ENCODE measurements around the gene BBS9.

BBS9 gene

DNA sequence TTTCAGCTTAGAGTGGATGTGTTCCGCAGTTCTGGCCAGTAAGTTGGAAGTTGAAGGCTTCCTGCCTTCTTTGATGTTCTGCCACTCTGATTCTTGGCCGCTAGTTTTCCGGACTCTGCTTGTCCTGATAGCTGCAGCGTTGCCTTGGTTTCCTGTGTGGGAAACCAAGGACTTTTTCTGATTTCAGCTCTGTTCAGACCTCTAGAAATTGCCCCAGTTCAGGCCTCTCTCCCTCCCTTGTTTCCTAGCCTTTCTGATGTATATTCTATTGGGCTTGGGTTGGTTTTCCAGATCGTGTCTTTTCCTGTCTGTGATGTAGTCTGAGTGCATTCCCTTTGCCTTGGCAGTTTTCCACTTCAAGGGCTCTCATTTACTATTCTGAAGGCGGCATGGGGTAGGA, 318.7 kb downstream of the BBS9 start:
- TF ChIP-seq, protein P1, sequence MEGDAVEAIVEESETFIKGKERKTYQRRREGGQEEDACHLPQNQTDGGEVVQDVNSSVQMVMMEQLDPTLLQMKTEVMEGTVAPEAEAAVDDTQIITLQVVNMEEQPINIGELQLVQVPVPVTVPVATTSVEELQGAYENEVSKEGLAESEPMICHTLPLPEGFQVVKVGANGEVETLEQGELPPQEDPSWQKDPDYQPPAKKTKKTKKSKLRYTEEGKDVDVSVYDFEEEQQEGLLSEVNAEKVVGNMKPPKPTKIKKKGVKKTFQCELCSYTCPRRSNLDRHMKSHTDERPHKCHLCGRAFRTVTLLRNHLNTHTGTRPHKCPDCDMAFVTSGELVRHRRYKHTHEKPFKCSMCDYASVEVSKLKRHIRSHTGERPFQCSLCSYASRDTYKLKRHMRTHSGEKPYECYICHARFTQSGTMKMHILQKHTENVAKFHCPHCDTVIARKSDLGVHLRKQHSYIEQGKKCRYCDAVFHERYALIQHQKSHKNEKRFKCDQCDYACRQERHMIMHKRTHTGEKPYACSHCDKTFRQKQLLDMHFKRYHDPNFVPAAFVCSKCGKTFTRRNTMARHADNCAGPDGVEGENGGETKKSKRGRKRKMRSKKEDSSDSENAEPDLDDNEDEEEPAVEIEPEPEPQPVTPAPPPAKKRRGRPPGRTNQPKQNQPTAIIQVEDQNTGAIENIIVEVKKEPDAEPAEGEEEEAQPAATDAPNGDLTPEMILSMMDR (conservative IDR thresholded peaks at IDR 0.05; ENCODE audit: low read length): no peak
- TF ChIP-seq EZH2phosphoT487 (IDR thresholded peaks at IDR 0.05; ENCODE audit: borderline replicate concordance): no peak
- H3K36me3 ChIP-seq (ENCODE audit: insufficient read depth, low read length): no peaks in the 10 kb centered on the region
- no peak overlapping the region for H3K9ac ChIP-seq (ENCODE audit: low read depth, low read length, poor library complexity, severe bottlenecking)
- H3F3A ChIP-seq (ENCODE audit: low read depth): no peaks in the 10 kb centered on the region
- no peak overlapping the region for H3K4me2 ChIP-seq (ENCODE audit: low read depth, low read length, poor library complexity, severe bottlenecking)
- H3K4me1 ChIP-seq (ENCODE audit: insufficient read depth, low read length, poor library complexity, severe bottlenecking): no peaks in the 10 kb centered on the region
- H3K4me3 ChIP-seq (ENCODE audit: low read length, poor library complexity, severe bottlenecking): no peak overlapping the region
- no peaks in the 10 kb centered on the region for H4K20me1 ChIP-seq (ENCODE audit: insufficient read depth, low read length, poor library complexity, severe bottlenecking)
- H2AFZ ChIP-seq (ENCODE audit: low read length): no peak overlapping the region
- no peaks in the 10 kb centered on the region for H3K79me2 ChIP-seq (ENCODE audit: insufficient read depth, low read length)
- H3K9me2 ChIP-seq (replicated peaks; ENCODE audit: low read depth, low read length): no peaks in the 10 kb centered on the region
- no peaks in the 10 kb centered on the region for H3K9me3 ChIP-seq (ENCODE audit: insufficient read depth, low read depth, low read length)
- no peaks in the 10 kb centered on the region for H3K27me3 ChIP-seq (ENCODE audit: insufficient read depth, low read length, poor library complexity, severe bottlenecking)

DNA sequence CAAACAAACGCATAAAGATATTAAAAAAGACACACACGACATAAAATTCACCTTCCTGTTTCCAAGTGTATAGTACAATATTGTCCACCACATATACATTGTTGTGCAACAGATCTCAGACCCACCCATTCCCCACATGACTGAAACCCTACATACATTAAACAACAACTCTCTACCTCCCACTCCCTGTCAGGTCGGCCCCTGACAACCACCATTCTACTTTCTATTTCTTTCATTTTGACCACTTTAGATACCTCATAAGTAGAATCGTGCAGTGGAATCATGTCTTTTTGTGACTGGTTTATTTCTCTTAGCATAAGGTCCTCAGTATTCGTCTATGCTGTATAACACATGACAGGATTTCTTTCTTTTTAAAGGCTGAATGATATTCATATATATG, 320.5 kb downstream of the BBS9 start:
- H3K9me3 ChIP-seq (ENCODE audit: insufficient read depth, low read depth, low read length): no peaks in the 10 kb centered on the region
- H3F3A ChIP-seq (ENCODE audit: low read depth): no peaks in the 10 kb centered on the region
- H2AFZ ChIP-seq (ENCODE audit: low read length): no peak overlapping the region
- no peaks in the 10 kb centered on the region for H3K9me2 ChIP-seq (replicated peaks; ENCODE audit: low read depth, low read length)
- H3K9ac ChIP-seq (ENCODE audit: low read depth, low read length, poor library complexity, severe bottlenecking): no peak overlapping the region
- no peaks in the 10 kb centered on the region for H3K27me3 ChIP-seq (ENCODE audit: insufficient read depth, low read length, poor library complexity, severe bottlenecking)
- no peaks in the 10 kb centered on the region for H3K4me1 ChIP-seq (ENCODE audit: insufficient read depth, low read length, poor library complexity, severe bottlenecking)
- H3K4me3 ChIP-seq (ENCODE audit: low read length, poor library complexity, severe bottlenecking): no peak overlapping the region
- H3K36me3 ChIP-seq (ENCODE audit: insufficient read depth, low read length): no peaks in the 10 kb centered on the region
- H3K4me2 ChIP-seq (ENCODE audit: low read depth, low read length, poor library complexity, severe bottlenecking): no peak overlapping the region
- no peaks in the 10 kb centered on the region for H3K79me2 ChIP-seq (ENCODE audit: insufficient read depth, low read length)
- TF ChIP-seq EZH2phosphoT487 (IDR thresholded peaks at IDR 0.05; ENCODE audit: borderline replicate concordance): no peak
- TF ChIP-seq, protein P1 (conservative IDR thresholded peaks at IDR 0.05; ENCODE audit: low read length): no peak
- H4K20me1 ChIP-seq (ENCODE audit: insufficient read depth, low read length, poor library complexity, severe bottlenecking): no peaks in the 10 kb centered on the region

DNA sequence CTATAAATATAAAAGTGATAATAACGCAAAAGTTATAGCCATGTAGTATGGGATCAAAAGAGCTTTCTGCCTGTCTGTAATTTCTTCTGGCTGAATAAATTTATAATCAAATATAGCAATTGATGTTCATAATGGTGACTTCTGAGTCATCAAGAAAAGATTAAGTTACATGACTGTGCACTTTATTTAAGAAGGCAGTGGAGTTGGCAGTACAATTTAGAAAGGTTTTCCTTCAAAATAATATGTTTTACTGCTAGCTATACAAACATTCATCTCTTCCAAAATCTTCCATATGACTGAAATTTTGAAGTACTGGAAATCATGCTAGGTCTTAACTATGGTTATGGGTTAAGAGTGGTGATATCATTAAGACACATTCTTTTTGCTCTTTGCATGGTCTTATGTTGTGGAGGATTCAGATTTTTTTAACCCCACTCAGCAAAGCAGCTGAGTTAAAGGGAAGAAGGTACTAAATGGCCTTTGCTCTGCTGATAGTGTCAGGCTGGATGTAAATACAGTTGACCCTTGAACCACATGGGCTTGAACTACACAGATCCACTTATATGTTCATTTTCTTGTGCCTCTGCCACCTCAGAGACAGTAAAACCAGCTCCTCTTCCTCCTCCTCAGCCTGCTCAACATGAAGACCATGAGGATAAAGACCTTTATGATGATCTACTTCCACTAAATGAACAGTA, 323.6 kb downstream of the BBS9 start:
- H3K36me3 ChIP-seq (ENCODE audit: insufficient read depth, low read length): no peaks in the 10 kb centered on the region
- no peaks in the 10 kb centered on the region for H4K20me1 ChIP-seq (ENCODE audit: insufficient read depth, low read length, poor library complexity, severe bottlenecking)
- H3K4me1 ChIP-seq (ENCODE audit: insufficient read depth, low read length, poor library complexity, severe bottlenecking): no peaks in the 10 kb centered on the region
- H3K4me3 ChIP-seq (ENCODE audit: low read length, poor library complexity, severe bottlenecking): no peak overlapping the region
- H3K79me2 ChIP-seq (ENCODE audit: insufficient read depth, low read length): no peaks in the 10 kb centered on the region
- H3K9ac ChIP-seq (ENCODE audit: low read depth, low read length, poor library complexity, severe bottlenecking): no peak overlapping the region
- H3K9me2 ChIP-seq (replicated peaks; ENCODE audit: low read depth, low read length): no peaks in the 10 kb centered on the region
- no peaks in the 10 kb centered on the region for H3K27me3 ChIP-seq (ENCODE audit: insufficient read depth, low read length, poor library complexity, severe bottlenecking)
- TF ChIP-seq EZH2phosphoT487 (IDR thresholded peaks at IDR 0.05; ENCODE audit: borderline replicate concordance): no peak
- TF ChIP-seq, protein P1 (conservative IDR thresholded peaks at IDR 0.05; ENCODE audit: low read length): no peak
- no peaks in the 10 kb centered on the region for H3F3A ChIP-seq (ENCODE audit: low read depth)
- no peak overlapping the region for H2AFZ ChIP-seq (ENCODE audit: low read length)
- H3K4me2 ChIP-seq (ENCODE audit: low read depth, low read length, poor library complexity, severe bottlenecking): no peak overlapping the region
- no peaks in the 10 kb centered on the region for H3K9me3 ChIP-seq (ENCODE audit: insufficient read depth, low read depth, low read length)

All from Loucy (cell line).